Measurements from ENCODE around the gene COBL. TPM values are rescaled to one million over a fixed set of nuclear protein-coding genes. Genes with fewer than 3 reads are reported as not detected.
A peak's percentile ranks its signal among the peaks of the same experiment; 100 is the strongest.

Gene COBL
- total and polyA plus RNA-seq, 9 of the 15 experiments (the other 6 are each of a cell fraction or from before 2014, with no cell fraction given), result 0.01 to 2.4 (median 0.09) TPM; not detected in 3

GRCh38 chr7:51261950-51262795 lies 54.4 kb downstream of the COBL start:
- Histone ChIP-seq H3K27ac (ENCODE audit: extremely low read depth, low read depth, low read length) (no peak overlapping the region), H3K36me3 (ENCODE audit: control insufficient read depth, insufficient read depth, low read length) (no peaks in the 10 kb centered on the region), H2AFZ (ENCODE audit: low read depth, low read length) (no peak overlapping the region), H3K9ac (ENCODE audit: insufficient read depth in 1 of 2, low read depth in 2 of 2, low read length in 2 of 2) (peak overlapping the region in 1 of 2 experiments; percentile 45; a peak in 1 of 4 replicates), H3K27me3 (ENCODE audit: control insufficient read depth in 2 of 2, insufficient read depth in 2 of 2, low read length in 2 of 2) (peaks cover 2 to 25% of the 10 kb centered on the region in 2 experiments; a peak in 3 of 5 replicates), H3K9me3 (replicated peaks; ENCODE audit: control insufficient read depth, insufficient read depth, low read depth, low read length) (no peaks in the 10 kb centered on the region), H3K79me2 (ENCODE audit: control insufficient read depth, insufficient read depth, low read length) (no peaks in the 10 kb centered on the region), H3K4me3 (no peak overlapping the region), H4K20me1 (replicated peaks; ENCODE audit: control insufficient read depth, insufficient read depth, low read length) (0 out of 2 replicates have a peak, but pooled peaks cover 3% of the 10 kb centered on the region), H3K4me2 (ENCODE audit: insufficient read depth, low read length) (no peak overlapping the region), H3K9me1 (ENCODE audit: control insufficient read depth, insufficient read depth, low read length) (no peaks in the 10 kb centered on the region), H3K4me1 (replicated peaks in 1 of 2; ENCODE audit: control insufficient read depth in 2 of 2, insufficient read depth in 2 of 2, low read length in 2 of 2) (no peaks in the 10 kb centered on the region)
- no peak for FAIRE-seq
- 2% methylated on average over 20 of the region's 20 CpGs for WGBS (ENCODE audit: insufficient coverage, low coverage, missing lambda C conversion rate)
- no peak for DNase-seq (ENCODE audit: extremely low read depth in 1 of 4, low spot score in 3 of 4)
- ATAC-seq, result no peak
- intact Hi-C loops (cut with micrococcal nuclease), result no loop called here
- in situ Hi-C loops (cut with MboI), result no loop called here
- ChIA-PET CTCF (ENCODE audit: low intra/inter-chr PET ratio) (no interaction called here), POLR2A (interaction anchor here (0.6 kb wide), 1 partner anchor 79 kb away, joined by 3 read pairs; no protein-coding TSS in a partner anchor)
- TF ChIP-seq YY1 (IDR thresholded peaks at IDR 0.05; ENCODE audit: borderline replicate concordance in 1 of 3, control insufficient read depth in 1 of 3, extremely low read depth in 1 of 3, insufficient read depth in 3 of 3, insufficient read length in 1 of 3, insufficient replicate concordance in 2 of 3, low read depth in 1 of 3, low read length in 2 of 3) (no peak), ZNF518B (CRISPR knock-in tag; IDR thresholded peaks at IDR 0.05) (no peak)
- no TSS peak for BruUV-seq (replicated peaks)
